GM19395 (cell line): ENCODE data around the gene UNG.
A peak's percentile ranks its signal among the peaks of the same experiment; 100 is the strongest.
"Not testable (repeated sequence)": the region's sequence is repeated elsewhere in the genome, so short reads cannot be mapped to it uniquely, and the experiment has no call there.

Experiments
- ATAC-seq: cut with Tn5 transposase; IDR thresholded peaks from one replicate; pipeline ENCODE4 v1.9.1; 2021; ENCODE audit warnings: mild to moderate bottlenecking, moderate library complexity; ENCODE audit not compliant: unreplicated experiment

UNG gene

DNA sequence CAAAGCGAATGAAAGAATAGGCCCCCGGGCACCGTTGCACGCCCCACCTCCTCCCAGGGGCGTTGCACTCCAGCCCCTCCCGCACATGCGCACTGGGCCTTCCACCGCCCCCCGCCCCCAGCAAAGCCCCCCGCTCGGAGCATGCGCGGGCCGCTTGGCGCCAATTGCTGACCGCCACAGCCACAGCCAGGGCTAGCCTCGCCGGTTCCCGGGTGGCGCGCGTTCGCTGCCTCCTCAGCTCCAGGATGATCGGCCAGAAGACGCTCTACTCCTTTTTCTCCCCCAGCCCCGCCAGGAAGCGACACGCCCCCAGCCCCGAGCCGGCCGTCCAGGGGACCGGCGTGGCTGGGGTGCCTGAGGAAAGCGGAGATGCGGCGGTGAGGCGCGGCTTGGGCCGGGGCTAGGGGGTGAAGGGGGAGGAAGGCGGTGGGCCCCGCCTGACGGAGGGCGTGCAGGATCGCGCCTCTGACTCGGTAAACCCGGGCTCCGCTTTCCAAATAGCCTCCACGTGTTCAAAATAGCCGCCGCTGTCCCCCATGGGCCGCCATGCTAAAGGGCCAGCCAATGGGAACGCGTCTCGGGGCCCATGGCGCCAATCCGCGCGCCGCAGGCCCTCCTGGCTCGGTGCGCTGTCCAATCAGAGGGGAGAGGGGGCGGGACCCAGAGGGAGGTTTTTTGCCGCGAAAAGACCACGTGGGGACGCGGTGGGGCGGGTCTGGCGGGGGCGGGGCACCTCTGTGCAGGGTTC, at the start of gene UNG:
Gene UNG (plus strand): TSS at position 163 of the 748 bp plus-strand sequence. CDS start 83 bp downstream, at position 246.
- ATAC-seq: peak; percentile 80

DNA sequence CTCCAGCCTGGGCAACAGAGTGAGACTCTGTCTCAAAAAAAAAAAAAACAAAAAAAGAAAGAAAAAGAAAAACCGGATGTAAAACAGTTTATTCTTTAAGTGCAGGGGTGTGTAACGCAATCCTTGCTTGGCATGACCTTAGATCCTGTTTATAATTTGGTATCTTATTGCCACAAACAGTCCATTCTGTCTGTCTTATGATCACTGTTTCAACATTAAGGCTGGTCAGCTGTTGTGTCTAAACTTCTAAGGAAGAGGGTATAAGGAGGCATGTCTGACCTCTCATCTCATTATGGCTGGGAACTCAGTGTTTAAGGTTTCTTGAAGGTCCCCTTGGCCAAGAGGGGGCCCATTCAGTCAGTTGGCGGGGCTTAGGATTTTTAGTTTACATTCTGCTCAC, 48.7 kb upstream of the UNG start:
- ATAC-seq: not testable (repeated sequence)

DNA sequence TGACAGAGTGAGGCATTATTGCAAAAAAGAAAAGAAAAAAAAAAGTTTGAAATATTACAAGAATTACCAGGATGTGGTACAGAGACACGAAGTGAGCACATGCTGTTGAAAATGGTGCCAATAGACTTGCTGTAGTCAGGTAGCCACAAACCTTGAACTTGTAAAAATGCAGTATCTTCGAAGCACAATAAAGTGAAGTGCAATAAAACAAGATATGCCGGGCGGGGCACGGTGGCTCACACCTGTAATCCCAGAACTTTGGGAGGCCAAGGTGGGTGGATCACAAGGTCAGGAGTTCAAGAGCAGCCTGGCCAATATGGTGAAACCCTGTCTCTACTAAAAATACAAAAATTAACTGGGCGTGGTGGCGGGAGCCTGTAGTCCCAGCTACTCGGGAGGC, 47.6 kb upstream of the UNG start:
- ATAC-seq: not testable (repeated sequence)

DNA sequence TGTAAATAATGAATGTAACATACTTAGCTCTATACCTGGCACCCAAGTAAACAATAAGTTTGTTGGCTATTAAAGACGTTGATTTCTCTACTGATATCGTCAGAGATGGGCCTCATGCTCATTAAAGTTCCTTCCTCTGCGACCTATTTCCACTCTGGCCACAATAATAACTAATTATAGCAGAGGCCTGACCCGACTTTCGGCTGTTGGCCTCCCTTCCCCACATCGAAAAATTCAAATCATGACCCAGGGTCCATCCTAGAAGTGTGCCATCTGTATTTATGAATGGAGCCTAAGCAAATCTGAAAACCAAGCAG, 45.3 kb upstream of the UNG start:
- no peak for ATAC-seq

DNA sequence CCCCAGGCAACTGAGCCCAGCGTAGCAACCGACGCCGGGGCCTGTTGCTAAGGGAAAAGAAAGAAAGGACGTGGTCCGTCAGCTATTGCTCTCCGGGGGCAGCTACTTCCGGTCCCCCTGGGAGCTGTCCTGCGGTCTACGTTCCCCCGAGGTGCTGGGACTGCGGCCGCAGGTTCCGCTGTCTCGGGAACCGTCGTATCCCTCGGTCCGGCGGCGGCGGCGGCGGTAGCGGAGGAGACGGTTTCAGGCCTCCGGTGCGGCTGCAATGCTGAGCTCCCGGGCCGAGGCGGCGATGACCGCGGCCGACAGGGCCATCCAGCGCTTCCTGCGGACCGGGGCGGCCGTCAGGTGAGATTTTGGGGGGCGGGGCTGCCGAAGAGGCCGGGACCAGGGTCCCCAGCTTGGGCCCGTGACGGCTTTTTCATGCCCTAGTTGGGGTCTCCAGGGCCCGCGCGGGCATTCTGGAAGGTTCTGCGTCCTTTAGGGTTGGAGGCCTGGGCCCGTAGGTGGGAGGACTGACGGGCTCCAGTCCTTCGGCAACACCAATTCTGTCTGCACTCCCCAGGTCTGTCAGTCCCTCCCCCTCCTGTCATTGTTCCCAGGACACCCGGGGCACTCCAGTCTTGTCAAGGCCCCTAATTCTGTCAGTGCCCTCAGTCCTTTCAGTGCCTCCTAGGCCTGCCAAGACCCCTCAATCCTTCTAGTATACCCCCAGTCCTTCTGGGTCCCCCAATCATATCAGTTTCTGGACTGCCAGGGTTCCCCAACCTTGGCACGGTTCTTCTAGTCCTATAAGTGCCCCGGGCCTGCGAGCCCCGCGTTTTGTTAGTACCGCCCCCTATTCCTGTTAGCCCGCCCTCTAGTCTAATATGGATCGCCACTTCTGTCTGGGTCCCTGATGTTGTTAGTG, 44.7 kb upstream of the UNG start, which contains the start of gene USP30:
Gene USP30 (plus strand): TSS at position 163 of the 910 bp plus-strand sequence. CDS start 103 bp downstream, at position 266.
- peak; percentile 73 for ATAC-seq

DNA sequence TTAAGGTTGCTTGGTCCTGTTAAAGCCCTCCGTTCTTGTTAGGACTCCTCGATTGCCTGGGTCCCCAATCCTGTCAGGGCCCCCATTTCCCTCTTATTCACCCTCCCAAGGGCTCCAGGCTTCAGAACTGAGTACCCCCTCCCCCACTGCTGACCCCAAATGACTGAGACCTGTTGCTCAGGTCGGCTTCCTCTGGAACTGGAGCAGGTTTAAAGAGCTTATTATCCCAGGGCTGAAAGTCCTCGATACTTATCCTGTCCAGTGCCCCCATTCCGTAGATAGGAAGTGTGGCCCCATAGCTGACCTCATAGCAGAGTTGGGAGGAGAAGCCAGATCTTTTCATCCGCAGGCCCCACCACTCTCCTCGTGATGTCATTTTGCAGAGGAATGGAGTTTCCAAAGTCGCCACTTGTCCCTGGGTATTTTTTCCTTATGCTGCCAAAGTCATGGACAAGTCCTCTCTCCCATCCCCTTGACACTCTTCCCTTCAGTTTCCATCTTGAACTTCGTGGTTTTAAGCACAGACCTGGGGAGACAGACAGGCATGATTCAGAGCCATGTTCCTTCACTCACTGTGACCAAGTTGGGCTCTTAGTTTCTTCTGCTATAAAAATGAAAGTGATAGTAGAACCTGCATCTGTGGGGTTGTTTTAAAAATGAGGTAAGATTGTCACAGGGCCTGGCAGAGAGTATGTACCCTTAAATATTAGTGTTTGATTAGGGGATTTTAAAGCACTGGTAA, 43.8 kb upstream of the UNG start:
- peak; percentile 54 for ATAC-seq

DNA sequence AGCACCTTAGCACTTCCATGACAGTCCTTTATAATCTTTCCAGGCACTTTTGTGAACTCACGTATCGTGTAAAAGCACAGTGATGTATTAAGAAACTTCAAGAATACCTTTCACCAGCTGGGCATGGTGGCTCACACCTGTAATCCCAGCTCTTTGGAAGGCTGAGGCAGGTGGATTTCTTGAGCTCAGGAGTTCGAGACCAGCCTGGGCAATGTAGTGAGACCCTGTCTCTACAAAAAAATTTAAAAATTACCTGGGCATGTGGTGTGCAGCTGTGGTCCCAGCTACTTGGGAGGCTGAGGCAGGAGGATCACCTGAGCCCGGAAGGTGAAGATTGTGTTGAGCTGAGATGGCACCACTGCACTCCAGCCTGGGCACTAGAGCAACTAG, 43.3 kb upstream of the UNG start:
- not testable (repeated sequence) for ATAC-seq

DNA sequence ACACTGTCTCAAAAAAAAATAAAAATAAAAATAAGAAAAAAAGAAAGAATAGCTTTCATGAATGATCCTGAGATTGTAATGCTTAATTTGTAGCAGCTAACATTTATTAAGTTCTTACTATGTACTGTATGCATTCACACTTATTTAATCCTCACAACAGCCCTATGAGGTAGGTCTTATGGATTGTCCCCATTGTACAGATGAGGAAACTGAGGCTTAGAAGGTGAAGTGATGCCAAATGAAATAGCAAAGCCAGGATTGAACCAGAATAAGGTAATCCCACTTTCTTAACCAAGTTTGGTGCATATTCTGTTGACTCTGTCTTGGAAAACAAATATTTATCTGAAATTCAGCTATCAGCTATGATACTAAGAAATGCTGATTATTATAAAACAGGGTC, 42.9 kb upstream of the UNG start:
- no peak for ATAC-seq

DNA sequence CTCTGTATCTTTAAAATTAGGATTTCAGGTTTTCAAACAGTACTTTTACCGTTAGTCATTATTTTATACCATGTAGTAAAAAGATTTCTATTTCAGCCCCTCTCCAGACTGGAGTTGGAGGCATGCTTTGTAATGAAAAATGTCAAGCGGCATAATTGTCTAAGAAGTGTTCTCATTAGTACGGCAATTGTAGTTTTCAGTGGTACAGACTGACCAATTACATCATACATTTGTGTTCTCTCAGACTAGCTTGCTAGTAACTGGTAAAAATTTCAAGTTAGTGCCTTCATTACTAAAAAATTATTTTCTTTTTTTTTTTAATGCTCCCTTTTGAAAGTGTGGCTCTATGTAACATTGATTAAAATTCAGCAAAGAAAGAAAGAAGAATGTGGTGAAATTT, 40.5 kb upstream of the UNG start:
- ATAC-seq: no peak

DNA sequence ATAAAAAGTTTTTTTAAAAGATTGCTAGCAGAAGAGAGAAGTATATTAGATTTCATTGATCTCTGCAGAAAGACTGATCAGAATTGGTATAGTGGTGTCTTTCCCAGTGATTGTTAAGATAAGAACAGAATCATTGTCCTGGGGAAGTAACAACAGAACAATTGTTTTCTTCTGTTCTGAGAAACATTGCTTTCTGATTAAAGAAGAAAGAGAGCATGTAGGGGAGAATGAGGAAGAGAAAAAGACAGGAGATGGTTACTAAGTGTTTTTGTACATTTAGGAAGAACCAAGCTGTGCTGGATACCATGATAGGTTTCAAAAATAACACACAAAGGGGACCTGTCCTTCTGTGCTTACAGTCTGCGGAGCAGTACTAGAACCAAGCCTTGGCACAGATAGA, 40.0 kb upstream of the UNG start:
- ATAC-seq: no peak

DNA sequence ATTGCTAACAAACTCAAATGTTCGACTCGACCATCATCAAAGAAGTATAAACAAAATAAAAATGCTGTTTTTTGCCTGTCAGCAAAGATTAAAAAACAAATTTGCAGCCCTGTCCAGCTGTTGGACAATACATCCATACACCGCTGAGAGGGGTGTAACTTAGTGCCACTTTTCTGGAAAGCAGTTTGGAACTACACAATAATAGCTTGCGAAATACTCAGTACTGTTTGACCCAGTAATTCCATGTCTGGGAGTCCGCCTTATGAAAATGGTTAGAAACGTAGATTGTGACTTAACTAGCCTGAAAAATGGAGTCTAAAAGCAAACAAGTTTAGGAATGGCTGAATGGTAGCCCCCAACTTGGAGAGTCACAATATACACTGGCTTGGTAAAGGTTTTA, 38.6 kb upstream of the UNG start:
- no peak for ATAC-seq

DNA sequence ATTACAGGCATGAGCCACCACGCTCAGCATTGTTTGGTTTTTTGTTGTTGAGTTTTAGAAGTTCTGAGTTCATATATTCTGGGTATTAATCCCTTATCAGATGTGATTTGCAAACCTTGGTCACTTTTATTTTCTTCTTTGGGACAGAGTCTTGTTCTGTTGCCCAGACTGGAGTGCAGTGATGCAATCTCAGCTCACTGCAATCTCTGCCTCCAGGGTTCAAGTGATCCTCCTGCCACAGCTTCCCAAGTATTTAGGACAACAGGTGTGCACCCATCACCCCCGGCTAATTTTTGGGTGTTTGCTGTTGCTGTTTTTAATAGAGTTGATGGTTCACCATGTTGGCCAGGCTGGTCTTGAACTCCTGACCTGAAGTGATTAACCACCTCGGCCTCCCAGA, 33.3 kb upstream of the UNG start:
- ATAC-seq: no peak

DNA sequence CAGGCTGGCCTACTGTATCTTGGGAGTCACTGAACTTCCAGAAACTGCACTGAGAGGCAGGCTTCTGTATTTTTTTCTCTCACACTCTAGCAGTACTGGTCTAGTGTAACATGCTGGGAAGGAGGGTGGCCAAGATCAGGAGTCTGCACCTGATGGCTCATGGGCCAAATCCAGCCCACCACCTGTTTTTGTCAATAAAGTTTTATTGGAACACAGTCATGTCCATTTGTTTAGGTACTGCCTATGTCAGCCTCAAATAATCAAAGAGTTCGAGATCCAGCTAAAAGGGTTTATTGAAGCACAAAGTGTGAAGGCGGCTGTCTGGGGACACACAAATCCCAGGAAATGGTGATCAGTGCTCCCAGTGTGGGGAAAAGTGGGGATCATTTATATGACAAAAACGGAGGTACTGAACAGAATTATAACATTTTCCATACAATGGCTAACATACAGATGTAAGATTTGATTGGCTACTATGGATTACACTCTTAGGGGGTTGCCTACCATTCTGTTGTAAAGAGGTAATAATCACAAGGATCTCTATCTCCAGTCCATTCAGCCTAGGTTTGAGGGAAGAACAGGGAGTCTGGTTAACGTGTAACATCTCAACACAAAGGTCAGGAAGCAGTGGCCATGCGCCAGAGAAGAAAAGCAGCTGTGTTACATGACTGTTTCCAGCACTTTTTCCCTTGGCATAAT, 32.1 kb upstream of the UNG start:
- no peak for ATAC-seq

DNA sequence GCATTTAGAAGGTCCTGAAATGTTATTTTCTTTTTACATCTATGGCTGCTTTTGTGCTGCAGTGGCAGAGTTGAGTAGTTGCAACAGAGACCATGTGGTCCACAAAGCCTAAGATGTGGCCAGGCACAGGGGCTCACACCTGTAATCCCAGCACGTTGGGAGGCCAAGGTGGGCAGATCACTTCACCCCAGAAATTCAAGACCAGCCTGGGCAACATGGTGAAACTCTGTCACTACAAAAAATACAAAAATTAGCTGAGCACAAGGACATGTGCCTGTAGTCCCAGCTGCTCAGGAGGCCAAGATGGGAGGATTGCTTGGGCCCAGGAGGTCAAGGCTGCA, 31.6 kb upstream of the UNG start:
- no peak for ATAC-seq

DNA sequence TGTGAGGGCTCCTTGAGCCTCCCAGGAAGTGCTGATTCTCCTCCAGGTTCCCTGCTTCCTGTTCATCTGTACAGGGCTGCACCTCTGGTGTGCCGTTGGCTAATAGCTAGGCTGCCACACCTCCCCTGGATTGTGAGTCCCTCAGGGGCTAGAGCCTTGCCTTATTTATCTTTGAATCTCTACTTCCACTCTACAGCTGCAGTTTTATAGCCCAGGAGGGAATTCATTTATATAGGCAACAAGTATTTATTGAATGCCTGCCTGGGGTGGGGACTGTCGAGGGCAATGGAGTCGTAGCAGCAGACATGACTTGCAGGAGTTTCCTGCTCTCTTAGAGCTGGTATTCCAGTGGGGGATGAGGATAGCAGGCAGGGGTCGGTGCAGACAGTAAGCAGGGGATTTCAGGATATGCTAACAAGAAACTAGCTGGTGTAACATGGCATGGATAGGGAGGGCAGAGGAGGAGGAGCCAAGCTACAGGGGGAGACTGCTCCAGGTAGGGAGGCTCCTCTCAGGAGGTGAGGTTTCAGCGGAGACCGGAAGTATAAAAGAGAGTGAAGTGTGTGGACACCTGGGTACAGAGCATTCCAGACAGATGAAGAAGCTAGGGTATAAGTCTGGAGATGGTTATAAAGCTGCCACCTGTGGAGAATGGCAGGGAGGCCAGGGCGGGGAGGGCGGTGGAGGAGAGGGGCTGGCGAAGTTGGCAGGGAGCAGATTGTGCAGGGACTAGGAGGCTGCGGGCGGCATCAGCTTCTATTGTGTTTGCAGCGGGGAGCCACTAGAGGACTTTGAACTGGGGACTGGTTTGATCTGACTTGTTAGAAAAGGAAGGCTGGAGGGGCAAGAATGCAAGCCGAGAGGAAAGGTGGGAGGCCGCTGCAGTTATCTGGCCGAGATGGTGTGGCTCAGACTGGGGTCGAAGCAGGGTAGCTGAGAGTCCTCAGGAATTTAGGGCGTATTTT, 27.8 kb upstream of the UNG start:
- no peak for ATAC-seq

DNA sequence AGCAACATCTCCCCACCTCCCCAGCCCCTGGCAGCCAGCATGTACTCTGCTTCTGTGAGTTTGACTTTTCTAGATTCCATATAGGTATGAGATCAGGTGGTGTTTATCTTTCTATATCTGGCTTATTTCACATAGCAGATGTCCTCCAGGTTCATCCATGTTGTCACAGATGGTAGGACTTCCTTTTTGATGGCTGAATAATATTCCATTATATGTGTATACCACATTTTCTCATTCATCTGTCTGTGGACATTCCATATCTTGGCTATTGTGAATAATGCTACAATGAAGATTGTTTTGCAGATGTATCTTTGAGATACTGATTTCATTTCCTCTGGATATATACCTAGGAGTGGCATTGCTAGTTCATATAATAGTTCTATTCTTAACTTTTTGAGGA, 22.5 kb upstream of the UNG start:
- no peak for ATAC-seq

DNA sequence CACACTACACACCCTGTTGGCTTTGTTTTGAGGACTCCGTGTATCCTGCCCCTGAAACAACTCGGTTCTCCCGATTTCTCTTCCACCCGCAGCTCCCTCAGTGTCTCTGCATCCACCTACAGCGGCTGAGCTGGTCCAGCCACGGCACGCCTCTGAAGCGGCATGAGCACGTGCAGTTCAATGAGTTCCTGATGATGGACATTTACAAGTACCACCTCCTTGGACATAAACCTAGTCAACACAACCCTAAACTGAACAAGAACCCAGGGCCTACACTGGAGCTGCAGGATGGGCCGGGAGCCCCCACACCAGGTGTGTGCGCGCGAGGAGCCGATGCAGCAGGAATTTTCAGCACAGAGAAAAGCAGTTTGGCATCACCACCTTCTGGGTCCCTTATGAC, 14.6 kb upstream of the UNG start:
- ATAC-seq: no peak

DNA sequence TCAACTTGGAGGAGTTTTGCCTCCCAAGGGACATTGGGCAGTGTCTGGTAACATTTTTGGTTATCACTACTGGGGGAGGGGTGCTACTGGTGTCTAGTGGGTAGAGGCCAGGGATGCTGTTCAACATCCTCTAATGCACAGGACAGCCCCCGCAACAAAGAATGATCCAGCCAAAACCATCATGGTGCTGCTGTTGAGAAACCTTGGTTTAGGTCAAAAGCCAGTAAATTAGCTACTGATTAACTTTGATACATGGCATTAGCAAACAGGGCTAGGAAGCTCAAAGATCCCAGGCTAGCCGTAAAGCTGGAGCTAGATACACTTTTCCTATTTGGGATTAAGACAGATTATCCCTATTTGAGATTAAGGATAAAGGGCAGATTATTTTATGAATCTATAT, 13.0 kb upstream of the UNG start:
- ATAC-seq: no peak

DNA sequence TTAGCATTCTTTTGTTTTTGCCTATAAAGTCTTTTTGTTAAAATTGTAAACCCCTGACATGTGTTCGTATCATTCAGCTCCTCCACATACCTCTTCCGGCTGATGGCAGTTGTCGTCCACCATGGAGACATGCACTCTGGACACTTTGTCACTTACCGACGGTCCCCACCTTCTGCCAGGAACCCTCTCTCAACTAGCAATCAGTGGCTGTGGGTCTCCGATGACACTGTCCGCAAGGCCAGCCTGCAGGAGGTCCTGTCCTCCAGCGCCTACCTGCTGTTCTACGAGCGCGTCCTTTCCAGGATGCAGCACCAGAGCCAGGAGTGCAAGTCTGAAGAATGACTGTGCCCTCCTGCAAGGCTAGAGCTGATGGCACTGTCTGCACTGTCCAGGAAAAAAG, 11.8 kb upstream of the UNG start:
- no peak for ATAC-seq

DNA sequence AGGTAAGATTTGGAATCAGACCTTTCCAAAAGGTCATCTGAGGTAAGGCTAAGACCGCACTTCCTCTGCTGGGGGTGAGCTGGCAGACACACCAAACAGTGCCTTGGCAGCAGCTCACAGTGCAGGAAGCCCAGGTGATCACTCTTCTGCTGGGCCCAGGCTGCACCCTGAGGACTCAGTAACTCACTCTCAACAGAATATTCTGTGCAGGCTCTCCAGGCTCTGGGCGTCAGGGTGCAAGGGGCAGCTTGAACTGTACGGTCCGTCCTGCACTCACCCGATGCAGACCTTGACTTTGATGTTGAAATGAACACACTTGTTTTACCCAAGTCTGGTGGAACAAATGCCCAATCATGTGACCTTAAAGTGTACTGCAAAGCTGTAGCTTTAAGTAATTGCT, 10.1 kb upstream of the UNG start:
- ATAC-seq: no peak
